AG04450 (cell line): ENCODE results near the gene IFNA10. TPM values are rescaled to one million over a fixed set of nuclear protein-coding genes. Genes with fewer than 3 reads are reported as not detected.

Experiments used
- CTCF ChIA-PET: fragments of 300-600, 350-600 bp; formaldehyde crosslinking; extraction: SDS; loops from one replicate; lab custom pipeline; 2022; ENCODE audit warnings: antibody characterized with exemption, inconsistent platforms; lab: Charles Lee
- POLR2A ChIA-PET: fragments of 350-600 bp; formaldehyde crosslinking; extraction: SDS; loops from one replicate; lab custom pipeline; 2021; ENCODE audit warnings: antibody characterized with exemption, inconsistent platforms; lab: Yijun Ruan, JAX
- DNase-seq: peaks from one replicate; pipeline ENCODE4 v3.0.0-alpha.2; 2011; ENCODE audit warnings: low read depth, low spot score
- H3K27ac ChIP-seq: one replicate; pipeline ENCODE4 v1.5.1; 2012; ENCODE audit warnings: low read depth, low read length, control low read depth
- H3K27me3 ChIP-seq: one replicate; pipeline ENCODE4 v1.6.0; 2012; ENCODE audit warnings: low read length; ENCODE audit not compliant: control insufficient read depth, insufficient read depth
- H3K4me3 ChIP-seq: 2 replicates; pipeline ENCODE4 v1.5.1; 2011; ENCODE audit warnings: mild to moderate bottlenecking, low read depth, low read length, control low read depth
- H3K9me3 ChIP-seq: 2 replicates; pipeline ENCODE4 v1.5.1; 2012; ENCODE audit warnings: low read length; ENCODE audit not compliant: control insufficient read depth, insufficient read depth
- polyA plus RNA-seq: library from polyadenylated mRNA; depleted of rRNA; stranded (reverse); fragments of >200 nt; gene quantifications from 2 replicates; pipeline ENCODE4 v1.2.3, GENCODE V29; 2011; rRNA removed
- small RNA-seq: library from RNA; depleted of rRNA; stranded (forward); fragments of <200 nt; gene quantifications from one replicate; pipeline ENCODE3, GENCODE V24; 2012; ENCODE audit warnings: low read depth; ENCODE audit not compliant: insufficient read length
- TF ChIP-seq, protein P1 (sequence below): IDR thresholded peaks from 2 replicates; pipeline ENCODE4 v1.5.1; 2011; ENCODE audit warnings: low read depth, low read length, control low read depth, inconsistent platforms

Gene IFNA10
- polyA plus RNA-seq, 1 experiment = not detected

DNA sequence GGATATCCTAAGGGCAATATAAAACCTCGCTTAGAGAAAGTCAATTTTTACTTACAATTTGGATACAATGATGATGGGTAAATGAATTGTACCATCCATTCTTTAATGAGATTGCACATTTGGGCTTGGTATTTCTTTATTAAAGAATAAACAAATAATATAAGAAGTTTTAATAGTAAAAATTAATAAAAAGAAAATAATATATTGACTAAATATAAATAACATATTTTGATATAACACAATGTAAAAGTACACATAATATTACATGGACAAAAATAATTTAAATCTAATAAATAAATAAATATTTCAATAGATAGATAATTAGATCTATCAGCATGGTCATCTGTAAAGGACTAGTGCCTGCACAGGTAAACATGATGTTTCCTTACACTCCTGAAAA is 41.4 kb downstream of the IFNA10 start:
- ChIA-PET POLR2A (no interaction called here), CTCF (no interaction called here)
- Histone ChIP-seq H3K9me3 (no peaks in the 10 kb centered on the region), H3K27me3 (no peaks in the 10 kb centered on the region), H3K4me3 (no peak overlapping the region), H3K27ac (no peak overlapping the region)
- no peak for DNase-seq
- TF ChIP-seq, protein P1, sequence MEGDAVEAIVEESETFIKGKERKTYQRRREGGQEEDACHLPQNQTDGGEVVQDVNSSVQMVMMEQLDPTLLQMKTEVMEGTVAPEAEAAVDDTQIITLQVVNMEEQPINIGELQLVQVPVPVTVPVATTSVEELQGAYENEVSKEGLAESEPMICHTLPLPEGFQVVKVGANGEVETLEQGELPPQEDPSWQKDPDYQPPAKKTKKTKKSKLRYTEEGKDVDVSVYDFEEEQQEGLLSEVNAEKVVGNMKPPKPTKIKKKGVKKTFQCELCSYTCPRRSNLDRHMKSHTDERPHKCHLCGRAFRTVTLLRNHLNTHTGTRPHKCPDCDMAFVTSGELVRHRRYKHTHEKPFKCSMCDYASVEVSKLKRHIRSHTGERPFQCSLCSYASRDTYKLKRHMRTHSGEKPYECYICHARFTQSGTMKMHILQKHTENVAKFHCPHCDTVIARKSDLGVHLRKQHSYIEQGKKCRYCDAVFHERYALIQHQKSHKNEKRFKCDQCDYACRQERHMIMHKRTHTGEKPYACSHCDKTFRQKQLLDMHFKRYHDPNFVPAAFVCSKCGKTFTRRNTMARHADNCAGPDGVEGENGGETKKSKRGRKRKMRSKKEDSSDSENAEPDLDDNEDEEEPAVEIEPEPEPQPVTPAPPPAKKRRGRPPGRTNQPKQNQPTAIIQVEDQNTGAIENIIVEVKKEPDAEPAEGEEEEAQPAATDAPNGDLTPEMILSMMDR = no peak

DNA sequence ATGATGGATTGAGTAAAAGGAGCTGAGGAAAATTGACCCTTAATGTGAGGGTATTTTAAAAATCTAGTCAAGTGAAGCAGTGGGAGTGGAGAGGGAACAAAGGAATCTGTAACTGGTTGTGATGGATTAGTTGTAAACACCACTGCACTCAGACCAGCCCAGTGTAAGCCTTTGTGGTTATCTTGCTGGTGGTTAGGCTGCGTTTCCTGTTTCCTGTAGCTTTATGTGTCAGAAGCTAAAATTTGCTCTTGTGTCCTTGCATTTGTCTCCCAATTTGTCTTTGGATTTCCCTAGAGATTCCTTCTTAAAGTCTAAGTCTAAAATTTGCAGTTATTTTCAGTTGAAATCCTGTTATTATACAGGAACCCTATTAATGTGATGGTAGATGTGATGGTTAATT is 46.8 kb downstream of the IFNA10 start:
- TF ChIP-seq, protein P1 = no peak
- no peak for DNase-seq
- no peaks in the 10 kb centered on the region for H3K9me3 ChIP-seq
- ChIA-PET POLR2A (no interaction called here), CTCF (no interaction called here)
- no peak overlapping the region for H3K27ac ChIP-seq
- no peak overlapping the region for H3K4me3 ChIP-seq
- H3K27me3 ChIP-seq = no peaks in the 10 kb centered on the region

Small RNA genes lying within 50 kb of the gene (small RNA-seq; reads per million reads assigned to genes)
- not detected for gene RF00019

Other genes starting within 250 kb of the IFNA10 start
- gene HACD4, start 175.5 kb downstream of the IFNA10 start, polyA plus RNA-seq = 8.5 and 12.1 TPM in 2 replicates
- gene IFNB1, start 129.2 kb downstream of the IFNA10 start, polyA plus RNA-seq = not detected in 2 replicates
- gene IFNW1, start 65.3 kb downstream of the IFNA10 start, polyA plus RNA-seq = not detected in 2 replicates
- not detected in 2 replicates for gene IFNA21, start 40.5 kb downstream of the IFNA10 start, polyA plus RNA-seq
- not detected in 2 replicates for gene IFNA4, start 19.6 kb downstream of the IFNA10 start, polyA plus RNA-seq
- not detected in 2 replicates for gene IFNA7, start 4.9 kb downstream of the IFNA10 start, polyA plus RNA-seq
- not detected in 2 replicates for gene IFNA16, start 10.2 kb upstream of the IFNA10 start, polyA plus RNA-seq
- not detected in 2 replicates for gene IFNA17, start 21.1 kb upstream of the IFNA10 start, polyA plus RNA-seq
- not detected in 2 replicates for gene IFNA14, start 32.9 kb upstream of the IFNA10 start, polyA plus RNA-seq
- not detected in 2 replicates for gene IFNA5, start 98.2 kb upstream of the IFNA10 start, polyA plus RNA-seq
- gene KLHL9, start 128.3 kb upstream of the IFNA10 start, polyA plus RNA-seq = 32.4 and 42.2 TPM in 2 replicates
- gene IFNA6, start 143.7 kb upstream of the IFNA10 start, polyA plus RNA-seq = not detected in 2 replicates
- not detected in 2 replicates for gene IFNA13, start 160.9 kb upstream of the IFNA10 start, polyA plus RNA-seq
- not detected in 2 replicates for gene IFNA2, start 178.3 kb upstream of the IFNA10 start, polyA plus RNA-seq
- not detected in 2 replicates for gene IFNA8, start 202.0 kb upstream of the IFNA10 start, polyA plus RNA-seq
- not detected in 2 replicates for gene IFNA1, start 233.3 kb upstream of the IFNA10 start, polyA plus RNA-seq